ENCODE measurements around the gene NOL4L.

NOL4L gene

DNA sequence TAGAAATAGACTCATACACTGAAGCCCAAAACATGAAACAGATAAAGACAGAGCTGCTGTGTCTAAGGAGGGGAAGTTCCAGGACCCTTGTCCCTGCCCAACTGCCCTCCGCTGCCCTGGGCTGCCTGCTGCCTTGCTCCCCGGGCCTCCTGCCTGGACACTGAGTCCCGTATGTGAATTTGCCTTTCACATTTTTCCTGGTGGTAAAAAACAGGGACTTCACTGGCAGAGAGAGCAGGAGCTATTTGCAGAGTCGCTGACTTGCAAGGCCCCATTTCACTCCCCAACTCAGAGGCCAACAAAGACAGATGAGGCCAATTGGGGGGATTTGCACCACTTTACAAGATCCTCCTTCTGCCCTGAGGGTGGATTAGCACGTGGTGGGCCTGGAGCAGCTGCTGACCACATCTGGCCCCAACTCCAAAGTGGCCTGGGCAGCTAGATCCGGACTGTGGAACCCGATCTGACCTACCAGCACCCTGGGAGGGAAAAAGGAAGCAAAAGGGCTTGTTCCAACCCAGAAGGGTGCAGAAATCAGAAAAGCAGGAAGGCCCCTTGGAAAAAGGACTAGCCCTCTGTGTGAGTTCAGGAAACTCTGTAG lies 61.4 kb downstream of the NOL4L start:
- no peak for DNase-seq (ENCODE audit: low read depth)

DNA sequence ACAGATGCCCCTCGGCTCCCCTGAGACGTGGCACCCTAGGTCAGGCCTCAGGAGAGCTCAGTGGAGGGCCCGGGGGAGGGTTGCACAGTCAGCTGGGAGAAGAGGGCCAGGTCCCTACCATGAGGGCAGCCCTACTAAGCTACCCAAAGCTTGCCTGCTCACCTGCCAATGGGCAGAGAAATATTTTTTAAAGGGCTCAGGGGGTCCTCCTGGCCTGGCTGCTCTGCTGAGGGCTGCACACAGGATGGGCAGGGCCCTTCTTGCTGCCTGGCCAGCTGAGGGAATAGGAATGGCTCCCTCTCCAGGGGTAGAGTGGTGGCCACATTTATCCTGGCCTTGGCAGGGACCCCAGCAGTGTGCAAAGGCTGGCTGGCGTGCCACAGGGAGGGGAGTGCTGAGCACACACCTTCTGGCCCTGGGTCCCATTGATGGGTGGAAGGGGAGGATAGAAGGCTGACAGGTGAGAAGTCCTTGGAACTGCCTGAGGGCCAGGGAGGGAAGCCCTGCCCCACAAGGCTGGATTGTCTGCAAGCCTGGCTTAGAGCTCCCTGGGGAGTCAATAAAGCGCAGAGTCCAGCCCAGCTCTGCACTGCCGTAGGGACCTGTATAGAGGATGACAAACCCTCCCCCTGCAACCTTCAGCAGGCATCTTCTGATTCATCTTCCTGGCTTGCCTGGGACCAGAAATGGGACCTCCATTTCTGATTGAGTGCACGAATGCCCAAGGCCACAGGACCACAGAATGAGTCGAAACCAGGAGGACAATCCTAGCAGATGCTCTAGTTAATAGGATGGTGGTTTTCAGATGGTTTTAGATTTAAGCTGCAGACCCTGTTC lies 62.1 kb downstream of the NOL4L start:
- DNase-seq (ENCODE audit: low read depth): no peak

DNA sequence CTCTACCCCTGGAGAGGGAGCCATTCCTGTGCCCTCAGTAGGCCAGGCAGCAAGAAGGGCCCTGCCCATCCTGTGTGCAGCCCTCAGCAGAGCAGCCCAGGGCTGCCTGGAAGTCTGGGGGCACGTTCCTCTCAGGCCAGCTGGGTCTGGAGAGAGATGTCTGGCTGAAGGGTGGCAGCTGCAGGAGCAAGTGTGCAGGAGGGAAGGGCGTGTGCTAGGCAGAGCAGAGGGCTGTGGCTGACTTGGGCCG lies 62.7 kb downstream of the NOL4L start:
- DNase-seq (ENCODE audit: low read depth): no peak

DNA sequence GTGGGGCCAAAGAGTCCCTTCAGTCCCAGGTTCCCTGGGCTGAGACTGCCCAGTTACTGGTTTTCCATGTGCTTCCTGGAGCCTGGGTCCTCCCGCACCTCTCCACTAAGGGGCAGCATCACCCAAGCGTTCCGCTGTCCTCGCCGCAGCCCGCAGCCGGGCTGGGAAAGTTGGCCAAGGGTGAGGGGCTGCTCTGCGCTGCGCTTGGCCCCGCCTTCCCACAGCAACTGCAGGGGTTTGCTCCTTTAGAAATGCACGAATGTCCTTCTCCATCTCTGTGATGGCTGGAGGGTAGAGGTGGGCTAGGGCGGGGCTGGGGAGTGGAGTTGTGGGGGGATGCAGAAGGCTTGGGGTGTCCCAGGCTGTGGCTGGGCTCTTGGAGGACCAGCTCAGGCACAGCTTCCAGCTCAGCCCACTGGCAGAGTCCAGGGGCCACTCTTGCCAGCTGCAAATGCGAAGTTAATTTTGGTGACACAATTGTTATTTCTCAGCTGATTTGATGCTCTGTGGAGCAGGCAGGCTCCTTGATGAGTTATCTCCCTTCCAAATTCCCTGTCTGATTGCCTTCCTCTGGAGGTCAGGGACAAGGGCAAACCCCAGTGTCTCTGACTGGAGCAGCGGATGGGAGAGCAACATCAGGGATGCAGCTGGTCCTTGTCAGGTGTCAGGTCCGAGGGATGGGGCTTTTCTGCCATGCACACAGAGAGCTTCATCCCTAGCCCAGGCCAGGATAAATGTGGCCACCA lies 63.2 kb downstream of the NOL4L start:
- no peak for DNase-seq (ENCODE audit: low read depth)

DNA sequence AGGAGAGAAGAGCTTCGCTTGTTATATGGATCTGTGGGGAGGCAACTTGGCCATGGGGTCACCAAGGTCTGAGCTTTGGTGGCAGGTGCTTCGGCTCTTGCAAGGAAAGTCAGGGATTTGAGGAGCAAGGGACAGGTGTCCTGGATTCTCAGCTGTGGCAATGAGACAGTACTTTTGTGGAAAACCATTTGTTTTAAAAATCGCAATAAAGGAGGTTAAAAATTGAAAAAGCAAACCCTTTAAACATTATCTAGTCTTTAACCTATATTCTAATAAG lies 64.3 kb downstream of the NOL4L start:
- DNase-seq (ENCODE audit: low read depth): no peak

DNA sequence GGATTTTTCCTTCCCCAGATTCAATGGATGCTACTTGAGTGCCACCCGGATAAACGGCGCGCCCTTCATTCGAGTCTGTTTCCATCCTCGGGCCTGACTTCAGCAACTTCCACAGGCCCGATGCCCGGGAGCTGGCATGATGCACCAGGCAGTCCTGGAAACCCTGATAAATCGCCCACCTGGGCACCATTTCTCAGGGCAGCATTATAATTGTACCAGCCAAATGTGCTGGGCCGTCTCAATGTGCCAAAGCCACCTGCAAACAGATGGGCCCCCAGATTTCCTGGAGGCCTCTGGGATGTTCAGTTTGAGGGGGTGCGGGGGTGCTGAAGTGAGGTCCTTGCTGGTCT lies 65.8 kb downstream of the NOL4L start:
- DNase-seq (ENCODE audit: low read depth): no peak

DNA sequence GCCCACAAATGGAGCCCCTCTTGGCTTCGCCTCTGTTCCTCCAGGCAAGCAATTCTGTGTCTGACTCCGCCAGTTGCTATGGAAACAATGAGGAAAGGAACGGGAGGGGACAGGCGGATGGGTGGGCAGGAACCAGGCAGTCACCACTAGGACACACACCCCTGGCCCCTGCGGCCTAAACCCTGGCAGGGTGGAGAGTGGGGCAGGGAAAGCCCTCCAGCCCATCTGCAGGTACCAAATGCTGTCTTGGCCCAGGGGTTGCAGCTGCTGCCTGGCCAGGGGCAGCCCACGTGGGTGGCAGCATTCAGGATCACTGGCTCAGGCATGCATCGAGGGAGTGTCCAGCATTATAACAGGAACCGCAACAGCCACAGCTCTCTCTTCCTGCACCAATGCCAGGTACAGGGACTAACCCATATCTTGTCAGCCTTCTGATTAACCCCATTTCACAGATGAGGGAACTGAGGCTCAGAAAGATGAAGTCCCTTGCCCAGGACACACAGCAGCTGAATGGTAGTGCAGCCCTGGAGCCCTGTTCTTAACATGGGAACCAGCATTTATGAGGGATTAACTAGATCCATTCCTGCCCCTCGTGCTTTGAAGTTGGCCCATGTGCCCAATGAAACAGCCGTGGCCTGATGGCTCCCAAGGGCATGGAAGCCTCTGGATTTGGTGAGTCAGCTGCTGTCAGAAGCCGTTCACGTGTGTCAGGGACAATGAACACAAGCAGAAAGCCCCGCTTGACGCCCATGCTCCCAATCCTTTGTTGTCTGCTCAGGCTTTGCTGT lies 66.3 kb downstream of the NOL4L start:
- no peak for DNase-seq (ENCODE audit: low read depth)

DNA sequence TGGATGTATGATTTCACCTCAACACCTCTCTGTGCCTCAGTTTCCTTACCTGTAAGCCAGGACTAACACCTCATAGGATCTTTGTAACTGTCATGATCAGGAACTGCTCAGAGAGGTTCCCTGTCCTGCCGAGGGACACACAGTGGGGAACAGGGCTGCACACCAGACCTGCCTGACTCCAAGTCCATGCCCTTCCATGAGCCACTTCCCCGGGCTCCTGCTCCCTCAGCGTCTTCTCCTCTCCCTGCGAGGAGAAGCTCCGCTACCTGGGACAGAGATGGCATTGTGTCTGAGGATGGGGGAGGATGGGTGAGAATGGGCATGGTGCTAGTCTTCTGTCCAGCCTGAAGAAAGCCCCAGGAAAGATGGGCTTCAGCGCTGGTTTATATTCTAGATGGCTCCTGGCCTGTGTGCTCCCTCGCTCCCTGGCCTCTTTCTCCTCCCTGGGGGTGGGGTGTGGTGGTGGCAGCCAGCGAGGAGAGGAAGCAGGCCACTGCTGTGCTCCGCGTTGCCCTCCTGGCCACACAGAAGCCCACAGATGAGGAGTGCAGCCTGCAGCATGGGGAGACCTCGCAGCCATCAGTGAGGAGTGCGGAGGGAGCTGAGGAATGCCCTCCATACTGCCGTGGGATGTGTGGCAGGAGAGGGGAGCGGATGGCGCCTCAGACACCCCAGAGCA lies 67.1 kb downstream of the NOL4L start:
- DNase-seq (ENCODE audit: low read depth): no peak

DNA sequence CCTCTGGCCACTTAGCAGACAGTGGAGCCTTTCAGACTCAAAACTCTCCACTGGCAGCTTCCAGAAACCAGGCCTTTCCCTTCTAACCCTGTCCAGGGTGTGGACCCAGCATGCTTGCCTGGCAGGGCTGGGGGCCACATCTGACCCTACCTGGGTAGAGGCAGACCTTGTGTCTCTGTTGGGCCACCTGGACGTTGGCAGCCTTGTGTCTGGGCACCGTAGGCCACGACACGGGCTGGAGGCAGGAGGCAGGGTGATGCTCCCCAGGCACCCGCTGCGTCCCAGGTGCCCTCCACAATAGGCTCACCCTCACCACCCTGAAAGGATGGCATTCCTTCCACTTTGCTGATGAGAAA lies 67.6 kb downstream of the NOL4L start:
- DNase-seq (ENCODE audit: low read depth): no peak

DNA sequence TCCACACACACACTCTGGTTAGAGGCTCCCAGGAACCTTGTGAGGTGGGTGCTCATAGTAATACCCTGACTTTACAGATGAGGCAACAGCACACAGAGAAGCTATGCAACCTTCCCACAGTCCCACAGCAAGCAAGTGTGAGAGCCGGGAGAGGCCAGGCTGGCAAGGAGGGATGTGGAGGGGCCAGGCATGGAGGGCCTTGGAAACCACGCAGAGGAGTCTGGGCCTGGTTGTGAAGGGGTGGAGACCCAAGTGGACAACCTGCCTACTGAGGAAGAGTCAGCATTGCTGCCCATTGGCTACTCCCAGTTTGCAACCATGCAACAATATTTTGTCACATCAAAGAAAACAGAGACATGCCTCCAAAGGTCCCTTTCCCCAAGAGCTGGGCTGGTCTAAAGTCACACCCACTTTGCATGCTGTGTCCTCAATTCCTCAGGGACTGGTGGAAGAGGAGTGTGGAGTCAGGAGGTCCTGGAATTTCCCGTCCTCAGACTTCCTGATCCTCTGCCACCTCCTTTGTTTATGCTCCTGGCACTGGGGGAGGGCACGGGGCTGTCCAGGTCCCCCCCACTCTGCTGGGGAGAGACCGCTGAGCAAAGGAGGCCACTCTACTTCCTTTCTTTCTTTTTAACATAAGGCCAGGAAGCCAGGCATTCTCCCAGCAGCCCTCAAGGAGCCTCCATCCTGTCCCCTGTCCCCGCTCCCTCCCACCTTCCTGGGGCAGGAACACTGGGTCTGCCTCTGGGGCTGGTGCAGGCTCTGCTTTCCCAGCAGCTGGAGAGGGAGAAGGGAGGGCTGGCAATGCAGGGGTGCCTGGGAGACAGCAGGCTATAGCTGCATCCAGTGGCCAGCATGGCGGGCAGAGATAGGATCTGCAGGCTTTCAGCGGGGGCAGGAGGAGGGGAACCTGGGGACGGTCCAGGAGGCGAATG lies 68.3 kb downstream of the NOL4L start:
- no peak for DNase-seq (ENCODE audit: low read depth)

DNA sequence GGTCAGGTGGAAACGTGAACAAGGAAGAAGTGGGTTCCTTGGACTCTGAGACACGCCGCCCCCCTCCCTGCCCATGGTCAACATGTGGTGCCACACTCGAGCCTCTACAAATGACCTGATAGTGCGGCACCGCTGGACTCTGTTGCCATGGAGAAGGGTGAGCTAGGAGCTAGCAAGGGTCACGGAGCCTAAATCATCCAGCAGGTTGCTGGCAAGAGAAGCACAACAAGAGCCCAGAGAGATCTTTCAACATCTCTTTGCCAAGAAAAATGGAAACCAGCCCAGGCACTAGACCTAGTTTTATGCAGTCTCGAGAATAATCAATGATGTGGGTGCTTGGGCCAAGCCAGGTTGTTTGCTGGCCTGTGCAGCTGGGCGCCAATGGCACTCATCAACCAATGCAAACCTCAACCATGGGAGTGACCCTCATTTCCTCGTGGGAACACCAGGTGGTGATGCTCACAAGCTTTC lies 69.5 kb downstream of the NOL4L start:
- no peak for DNase-seq (ENCODE audit: low read depth)

DNA sequence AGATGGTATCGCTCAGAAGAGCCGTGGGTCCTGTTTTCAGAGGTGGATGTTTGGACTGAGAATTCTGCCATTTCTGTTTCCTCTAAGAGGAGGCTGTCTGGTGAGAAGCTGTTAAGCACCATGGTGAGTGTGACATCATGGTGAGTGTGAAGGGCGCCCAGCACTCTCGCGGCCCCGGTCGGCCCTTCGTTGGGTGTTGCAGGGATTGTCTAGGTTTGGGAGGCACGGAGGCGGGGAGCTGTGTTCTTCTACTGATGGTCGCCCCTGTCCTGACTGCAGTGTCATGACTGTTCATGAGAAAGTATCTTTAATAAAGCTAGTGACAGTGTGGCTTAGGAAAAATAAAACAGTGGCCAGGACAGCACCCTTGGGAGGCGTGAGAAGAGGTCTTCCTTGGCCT lies 70.4 kb downstream of the NOL4L start:
- no peak for DNase-seq (ENCODE audit: low read depth)

DNA sequence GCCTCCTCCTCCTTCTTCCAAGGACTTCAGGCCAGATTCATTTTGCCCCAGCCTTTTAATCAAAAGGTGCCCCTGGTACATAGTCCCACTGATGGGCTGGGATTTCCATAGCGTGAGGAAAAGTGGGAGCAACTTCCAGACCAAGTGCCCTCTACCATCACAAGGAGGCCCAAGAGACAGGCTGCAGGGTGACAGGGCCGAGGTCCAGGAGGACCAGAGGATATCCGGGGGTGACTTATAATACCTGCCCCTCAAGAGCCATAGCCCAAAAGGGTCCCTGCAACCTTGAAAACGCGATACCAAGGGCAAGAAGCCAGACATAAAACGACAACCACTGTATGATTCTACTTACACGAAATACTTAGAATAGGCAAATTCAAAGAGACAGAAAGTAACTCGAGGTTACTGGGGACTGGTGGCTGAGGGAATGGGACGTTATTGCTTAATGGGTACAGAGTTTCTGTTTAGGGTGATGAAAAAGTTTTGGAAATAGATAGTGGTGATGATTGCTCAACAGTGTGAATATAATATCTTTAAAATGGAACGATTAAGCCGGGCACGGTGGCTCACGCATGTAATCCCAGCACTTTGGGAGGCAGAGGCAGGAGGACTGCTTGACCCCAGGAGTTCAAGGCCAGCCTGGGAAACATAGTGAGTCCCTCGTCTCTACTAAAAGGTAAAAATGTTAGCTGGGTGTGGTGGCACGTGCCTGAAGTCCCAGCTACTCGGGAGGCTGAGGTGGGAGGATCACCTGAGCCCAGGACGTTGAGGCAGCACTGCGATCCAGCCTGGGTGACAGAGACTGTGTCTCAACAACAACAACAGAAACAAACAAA lies 71.9 kb downstream of the NOL4L start:
- no peak for DNase-seq (ENCODE audit: low read depth)

DNA sequence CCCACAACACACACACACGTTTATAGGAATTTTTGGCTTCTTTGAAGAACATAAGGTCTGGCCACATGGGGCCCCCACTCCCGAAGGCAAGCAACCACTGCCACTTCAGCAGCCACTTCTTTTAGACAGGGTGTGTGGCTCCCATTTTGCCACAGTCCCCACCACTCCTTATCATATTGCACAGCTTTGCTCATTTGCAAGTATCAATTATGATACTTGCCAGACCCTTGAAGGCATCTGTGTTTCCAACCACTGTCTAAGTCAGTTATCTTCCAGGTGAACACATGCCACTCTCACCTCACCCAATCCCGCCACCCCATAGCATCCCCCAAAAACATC lies 73.1 kb downstream of the NOL4L start:
- no peak for DNase-seq (ENCODE audit: low read depth)

DNA sequence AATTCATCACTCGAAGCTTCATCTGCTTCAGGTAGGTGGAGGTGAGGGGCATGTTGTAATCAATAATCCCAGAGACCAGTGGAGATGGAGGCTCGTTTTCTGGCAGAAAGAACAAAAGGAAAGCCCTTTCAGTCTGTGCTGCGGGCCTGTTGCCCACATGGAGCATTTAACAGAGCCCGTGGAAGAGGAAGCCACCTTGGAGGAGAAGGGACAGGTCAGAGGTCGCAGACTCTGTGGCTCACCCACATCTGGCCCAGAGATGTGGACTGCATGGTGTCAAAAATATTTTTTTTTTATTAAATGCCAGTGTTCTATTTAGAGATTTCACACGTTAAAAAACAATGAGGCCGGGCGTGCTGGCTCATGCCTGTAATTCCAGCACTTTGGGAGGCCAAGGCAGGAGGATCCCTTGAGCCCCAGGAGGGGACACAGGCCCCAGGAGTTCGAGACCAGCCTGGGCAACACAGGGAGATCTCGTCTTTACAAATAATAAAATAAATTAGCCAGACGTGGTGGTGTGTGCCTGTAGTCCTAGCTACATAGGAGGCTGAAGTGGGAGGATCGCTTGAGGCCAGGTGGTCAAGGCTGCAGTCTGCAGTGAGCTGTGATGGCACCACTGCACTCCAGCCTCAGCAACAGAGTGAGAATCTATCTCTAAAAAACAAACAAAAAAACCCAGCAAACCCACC lies 73.6 kb downstream of the NOL4L start:
- no peak for DNase-seq (ENCODE audit: low read depth)

DNA sequence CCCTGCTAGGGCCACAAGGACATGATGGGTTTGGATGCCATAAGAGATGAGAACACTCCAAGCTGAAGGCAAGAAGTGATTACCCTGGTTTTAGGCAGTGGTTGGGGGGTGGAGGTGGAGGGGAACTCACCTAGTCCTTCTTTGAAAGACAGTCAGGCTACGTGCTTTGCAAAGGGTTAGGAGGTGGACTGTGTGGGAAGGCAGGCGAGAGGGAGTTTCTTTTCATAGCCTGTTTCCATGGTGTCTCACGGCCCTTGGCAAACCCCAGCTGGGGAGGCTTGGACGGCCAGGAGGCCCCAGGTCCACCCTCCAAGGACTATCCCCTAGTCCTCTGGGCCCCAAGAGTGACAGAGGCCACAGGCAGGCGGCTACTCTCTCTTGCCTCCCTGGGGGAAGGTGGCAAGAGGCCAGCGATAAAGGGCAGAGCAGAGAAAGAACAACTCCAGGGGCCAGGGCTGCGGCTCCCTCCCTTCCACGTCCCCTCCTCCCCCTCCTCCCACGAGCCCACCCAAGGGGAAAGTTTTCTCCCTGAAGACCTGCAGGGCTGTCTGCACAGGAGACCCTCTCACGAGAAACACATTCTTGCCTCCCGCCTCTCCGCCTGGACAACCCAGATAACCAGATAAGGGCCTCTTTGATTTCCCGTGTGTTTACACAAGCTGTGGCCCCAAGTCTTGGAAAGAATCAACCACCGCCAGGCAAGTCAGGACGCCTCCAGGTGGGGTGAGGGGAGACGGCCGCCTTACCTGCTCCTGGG lies 74.4 kb downstream of the NOL4L start:
- no peak for DNase-seq (ENCODE audit: low read depth)

DNA sequence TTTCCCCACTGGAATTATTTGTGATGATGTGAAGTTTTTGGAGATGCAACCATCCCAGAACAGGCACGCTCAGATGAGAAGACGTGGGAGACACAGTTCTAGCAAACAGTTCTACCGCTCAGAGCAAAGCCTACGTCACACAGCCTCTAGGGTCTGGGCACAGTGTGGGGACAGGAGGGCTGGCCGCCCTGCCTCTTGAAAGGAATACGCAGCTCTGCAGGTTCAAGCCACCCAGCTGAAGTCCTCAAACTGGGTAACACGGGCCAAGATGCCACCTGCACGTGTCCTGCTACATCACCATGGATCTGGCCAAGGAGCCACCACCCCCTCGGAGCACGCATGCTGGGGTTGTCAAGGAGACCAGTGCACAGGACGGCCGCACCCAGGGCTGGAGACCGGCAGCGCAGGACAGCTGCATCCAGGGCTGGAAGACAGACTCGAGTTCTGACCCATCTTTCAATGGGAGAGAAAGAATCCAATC lies 75.0 kb downstream of the NOL4L start:
- no peak for DNase-seq (ENCODE audit: low read depth)

DNA sequence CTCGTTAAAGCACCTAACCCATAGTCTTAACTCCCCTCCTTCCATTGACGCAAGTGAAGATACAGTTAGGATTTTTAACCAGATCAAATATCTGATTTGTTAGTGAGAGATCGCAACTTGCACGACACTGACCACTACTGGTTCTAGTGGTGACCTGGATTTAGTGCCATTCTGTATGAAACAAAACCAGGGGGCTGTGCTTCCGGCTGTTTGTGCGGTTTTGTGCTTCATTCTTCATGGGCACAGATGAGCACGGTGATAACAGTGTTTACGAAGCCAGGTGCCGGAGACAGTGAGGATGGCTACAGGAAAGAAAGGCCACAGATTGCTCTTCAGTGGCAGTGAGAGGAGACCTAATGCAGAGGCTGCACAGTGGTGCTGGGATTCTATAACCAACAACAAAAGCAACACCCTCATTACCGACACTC lies 75.5 kb downstream of the NOL4L start:
- DNase-seq (ENCODE audit: low read depth): peak; percentile 42

DNA sequence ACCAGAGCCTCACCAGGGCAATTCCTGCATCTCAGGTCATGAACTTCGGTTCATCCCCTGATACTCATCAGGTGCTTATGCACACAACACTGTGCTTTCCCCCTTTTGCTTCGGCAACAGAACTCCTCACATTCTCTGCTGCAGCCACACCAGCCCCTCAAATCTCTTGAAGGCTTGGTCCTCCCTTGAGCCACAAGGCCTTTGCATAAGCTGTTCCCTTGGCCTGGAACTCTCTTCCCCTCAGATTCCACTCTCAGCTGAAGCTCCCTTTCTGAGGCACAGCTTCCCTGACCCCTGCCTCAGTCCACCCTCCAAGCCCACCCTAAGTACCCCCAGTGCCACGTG lies 76.4 kb downstream of the NOL4L start:
- no peak for DNase-seq (ENCODE audit: low read depth)

Measured in stimulated activated CD8-positive, alpha-beta memory T cell treated with anti-CD3 and anti-CD28 coated beads, Interleukin-15, amount 100 ng/mL, for 1 hour (primary cell).